HepG2 (cell line): Measurements from ENCODE around the gene PITHD1. TPM values are rescaled to one million over a fixed set of nuclear protein-coding genes. Genes with fewer than 3 reads are reported as not detected.

ENCODE experiments used
- CBX5 ChIP-seq: sonication (generic); formaldehyde crosslinking; IDR thresholded peaks from 2 replicates; pipeline ENCODE4 v1.4.0; 2020; ENCODE audit warnings: missing genetic modification reagents, borderline replicate concordance
- DZIP1 ChIP-seq: sonication (generic); formaldehyde crosslinking; IDR thresholded peaks from 2 replicates; pipeline ENCODE4 v1.5.0; 2020; ENCODE audit warnings: mild to moderate bottlenecking, missing genetic modification reagents
- ETS1 ChIP-seq: sonication (generic); formaldehyde crosslinking; IDR thresholded peaks from 2 replicates; pipeline ENCODE4 v1.4.0; 2020; ENCODE audit warnings: missing genetic modification reagents
- FOSL2 ChIP-seq: sonication (generic); formaldehyde crosslinking; IDR thresholded peaks from 2 replicates; pipeline ENCODE4 v1.4.0; 2020; ENCODE audit warnings: missing genetic modification reagents
- MEF2D ChIP-seq: sonication (generic); formaldehyde crosslinking; IDR thresholded peaks from 2 replicates; pipeline ENCODE4 v1.5.1; 2020; ENCODE audit warnings: mild to moderate bottlenecking, missing genetic modification reagents
- POLR2G ChIP-seq: fragments of 200-400 bp; formaldehyde crosslinking; IDR thresholded peaks from 2 replicates; pipeline ENCODE4 v1.6.1; 2018; ENCODE audit warnings: mild to moderate bottlenecking, low read depth, low read length, moderate library complexity
- RFX3 ChIP-seq: IDR thresholded peaks from 2 replicates; pipeline ENCODE4 v1.6.1; 2016; ENCODE audit warnings: missing biosample characterization, missing genetic modification reagents
- RFX5 ChIP-seq: IDR thresholded peaks from 2 replicates; pipeline ENCODE4 v1.6.1; 2011; ENCODE audit warnings: low read depth, low read length, improper control_type of control experiment
- SNAPC5 ChIP-seq: sonication (generic); formaldehyde crosslinking; IDR thresholded peaks from 2 replicates; pipeline ENCODE4 v1.8.1; 2023; ENCODE audit warnings: mild to moderate bottlenecking, missing genetic modification reagents, borderline replicate concordance
- SYNCRIP ChIP-seq: fragments of 200-400 bp; formaldehyde crosslinking; IDR thresholded peaks from 2 replicates; pipeline ENCODE4 v1.6.1; 2018; ENCODE audit warnings: mild to moderate bottlenecking, low read depth, low read length; ENCODE audit not compliant: insufficient read depth
- ZNF121 ChIP-seq: sonication (generic); formaldehyde crosslinking; IDR thresholded peaks from 2 replicates; pipeline ENCODE4 v1.5.0; 2020; ENCODE audit warnings: mild to moderate bottlenecking, missing genetic modification reagents
- ZNF329 ChIP-seq: sonication (generic); formaldehyde crosslinking; IDR thresholded peaks from 2 replicates; pipeline ENCODE4 v1.9.0; 2021; ENCODE audit warnings: low read depth, mild to moderate bottlenecking, missing genetic modification reagents
- ZNF687 ChIP-seq: sonication (generic); formaldehyde crosslinking; IDR thresholded peaks from 2 replicates; pipeline ENCODE4 v1.5.1; 2020; ENCODE audit warnings: mild to moderate bottlenecking, missing genetic modification reagents, moderate library complexity
- ZNF691 ChIP-seq: sonication (generic); formaldehyde crosslinking; IDR thresholded peaks from 2 replicates; pipeline ENCODE4 v1.4.0; 2020; ENCODE audit warnings: missing genetic modification reagents, low read depth, mild to moderate bottlenecking, borderline replicate concordance
- ZNF746 ChIP-seq: sonication (generic); formaldehyde crosslinking; IDR thresholded peaks from 2 replicates; pipeline ENCODE4 v1.8.0; 2022; ENCODE audit warnings: mild to moderate bottlenecking, missing genetic modification reagents
- polyA plus RNA-seq, 8 experiments: library from polyadenylated mRNA; depleted of rRNA in 3 of 8; stranded (reverse) in 7 of 8; unstranded in 1 of 8; fragments of >200 nt; fragmentation: Illumina TruSeq in 4 of 8; extraction: Trizol in 4 of 8; gene quantifications; 2 replicates each; pipeline versions ENCODE4 v1.2.1 to v1.2.3, GENCODE V29; 2011 to 2016; ENCODE audit warnings: low read depth in 4 of 8, missing spikeins in 1 of 8, mixed read lengths in 1 of 8; ENCODE audit not compliant: insufficient read depth in 1 of 8
- total RNA-seq, 5 experiments: library from RNA; depleted of rRNA; stranded (reverse); fragments of >200 nt; fragmentation: Illumina TruSeq; extraction: Trizol; gene quantifications; 2 replicates each; pipeline ENCODE4 v1.2.3, GENCODE V29; 2016; ENCODE audit warnings: low read depth in 1 of 5

Gene PITHD1
- total and polyA plus RNA-seq, 2 of the 13 experiments (the other 11 are each of a cell fraction or from before 2014, with no cell fraction given), result 28.0 to 37.3 TPM

- TF ChIP-seq SYNCRIP (no peak), ZNF691 (CRISPR knock-in tag) (peak; percentile 17; the same call in 1 of the 2 replicates), MEF2D (CRISPR knock-in tag) (peak; percentile 67; the same call in 1 of the 2 replicates), ZNF329 (CRISPR knock-in tag) (peak; percentile 70; the same call in 1 of the 2 replicates), POLR2G (peak; percentile 82), ZNF687 (CRISPR knock-in tag) (peak; percentile 71), ETS1 (0 out of 2 replicates have a peak, but pooled peaks have one; percentile 62), RFX3 (CRISPR knock-in tag) (no peak), ZNF121 (CRISPR knock-in tag) (no peak), ZNF746 (CRISPR knock-in tag) (peak; percentile 68; the same call in 1 of the 2 replicates), SNAPC5 (CRISPR knock-in tag) (no peak), FOSL2 (peak; percentile 48), RFX5 (no peak), CBX5 (CRISPR knock-in tag) (no peak), DZIP1 (CRISPR knock-in tag) (peak; percentile 41; the same call in 1 of the 2 replicates)
Measured at GRCh38 chr1:23800400-23801337, 22.5 kb downstream of the PITHD1 start, which contains the start of gene GALE (continued).
